ENCODE results near the gene CRHR2. TPM values are rescaled to one million over a fixed set of nuclear protein-coding genes. Genes with fewer than 3 reads are reported as not detected.

Gene CRHR2
- total RNA-seq, 4 donors from 2014 or later = 1.1 TPM; not detected in 3

- TF ChIP-seq, protein P1, sequence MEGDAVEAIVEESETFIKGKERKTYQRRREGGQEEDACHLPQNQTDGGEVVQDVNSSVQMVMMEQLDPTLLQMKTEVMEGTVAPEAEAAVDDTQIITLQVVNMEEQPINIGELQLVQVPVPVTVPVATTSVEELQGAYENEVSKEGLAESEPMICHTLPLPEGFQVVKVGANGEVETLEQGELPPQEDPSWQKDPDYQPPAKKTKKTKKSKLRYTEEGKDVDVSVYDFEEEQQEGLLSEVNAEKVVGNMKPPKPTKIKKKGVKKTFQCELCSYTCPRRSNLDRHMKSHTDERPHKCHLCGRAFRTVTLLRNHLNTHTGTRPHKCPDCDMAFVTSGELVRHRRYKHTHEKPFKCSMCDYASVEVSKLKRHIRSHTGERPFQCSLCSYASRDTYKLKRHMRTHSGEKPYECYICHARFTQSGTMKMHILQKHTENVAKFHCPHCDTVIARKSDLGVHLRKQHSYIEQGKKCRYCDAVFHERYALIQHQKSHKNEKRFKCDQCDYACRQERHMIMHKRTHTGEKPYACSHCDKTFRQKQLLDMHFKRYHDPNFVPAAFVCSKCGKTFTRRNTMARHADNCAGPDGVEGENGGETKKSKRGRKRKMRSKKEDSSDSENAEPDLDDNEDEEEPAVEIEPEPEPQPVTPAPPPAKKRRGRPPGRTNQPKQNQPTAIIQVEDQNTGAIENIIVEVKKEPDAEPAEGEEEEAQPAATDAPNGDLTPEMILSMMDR (IDR thresholded peaks at IDR 0.05; ENCODE audit: low read depth) = no peak
These were observed 16.8 kb downstream of the CRHR2 start for GRCh38 chr7:30665449-30665848.

GRCh38 chr7:30665043-30665442, 17.2 kb downstream of the CRHR2 start:
- TF ChIP-seq, protein P1 (IDR thresholded peaks at IDR 0.05; ENCODE audit: low read depth) = no peak

- TF ChIP-seq, protein P1 (IDR thresholded peaks at IDR 0.05; ENCODE audit: low read depth) = no peak
These were observed 17.9 kb downstream of the CRHR2 start for GRCh38 chr7:30664184-30664885.

- TF ChIP-seq, protein P1 (IDR thresholded peaks at IDR 0.05; ENCODE audit: low read depth) = no peak
These were observed 18.8 kb downstream of the CRHR2 start for GRCh38 chr7:30663414-30663813.

- TF ChIP-seq, protein P1 (IDR thresholded peaks at IDR 0.05; ENCODE audit: low read depth) = no peak
These were observed 19.8 kb downstream of the CRHR2 start for GRCh38 chr7:30662431-30662939.

DNA sequence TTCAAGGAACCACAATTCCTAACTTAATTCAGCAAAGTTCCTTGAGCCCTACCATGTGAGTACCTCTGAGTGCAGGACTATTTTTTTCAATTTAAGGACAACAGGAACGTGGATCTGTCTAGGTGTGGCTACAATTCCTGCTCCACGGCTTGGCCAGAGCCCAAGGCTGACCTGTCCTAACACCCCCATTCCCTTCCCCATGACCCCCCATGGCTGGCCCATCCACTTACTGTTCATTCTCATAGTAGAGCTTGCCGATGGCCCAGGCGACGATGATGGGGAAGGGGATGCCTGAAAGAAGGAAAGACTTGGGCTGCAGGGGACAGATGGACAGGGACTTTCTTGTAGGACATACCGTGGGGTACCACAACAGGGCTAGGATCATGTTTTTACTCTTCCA, 20.3 kb downstream of the CRHR2 start:
- TF ChIP-seq, protein P1 (IDR thresholded peaks at IDR 0.05; ENCODE audit: low read depth) = no peak

- TF ChIP-seq, protein P1 (IDR thresholded peaks at IDR 0.05; ENCODE audit: low read depth) = no peak
These were observed 21.7 kb downstream of the CRHR2 start for GRCh38 chr7:30660331-30661255.

All from subcutaneous adipose tissue (tissue), 4 donors.